Activated T-cell treated with anti-CD3 and anti-CD28 coated beads, Interleukin-2, amount 50 U/mL, for 72 hours (primary cell): ENCODE results near the gene IFITM2. TPM values are rescaled to one million over a fixed set of nuclear protein-coding genes. Genes with fewer than 3 reads are reported as not detected.

ENCODE experiments used
- ATAC-seq, 2 donors: fragments of 150-1000 bp; cut with Tn5 transposase; replicated peaks in 1 of 2; 2 replicates each; pipeline ENCODE4 v1.10.0; 2021; ENCODE audit warnings: moderate library complexity in 2 of 2, mild to moderate bottlenecking in 1 of 2
- DNase-seq, 2 donors: peaks; one replicate each; pipeline ENCODE4 v3.0.0; 2021 to 2022; ENCODE audit warnings: mixed read lengths in 1 of 2
- H3K27ac Mint-ChIP-seq: one replicate; pipeline ENCODE4 v1.8.0; 2022; ENCODE audit warnings: mild to moderate bottlenecking, moderate library complexity, mixed read lengths
- H3K27me3 Mint-ChIP-seq: one replicate; pipeline ENCODE4 v1.8.0; 2022; ENCODE audit warnings: low read depth, mixed read lengths
- H3K36me3 Mint-ChIP-seq, 2 donors: one replicate each; pipeline ENCODE4 v1.8.0; 2022; ENCODE audit warnings: mixed read lengths in 2 of 2, mild to moderate bottlenecking in 1 of 2; ENCODE audit not compliant: insufficient read depth in 2 of 2
- H3K4me1 Mint-ChIP-seq: one replicate; pipeline ENCODE4 v1.8.0; 2022; ENCODE audit warnings: low read depth, mixed read lengths
- H3K4me3 Mint-ChIP-seq, 2 donors: one replicate each; pipeline ENCODE4 v1.8.0; 2022; ENCODE audit warnings: mild to moderate bottlenecking in 2 of 2, mixed read lengths in 2 of 2, moderate library complexity in 2 of 2
- H3K9me3 Mint-ChIP-seq, 2 donors: one replicate each; pipeline ENCODE4 v1.8.0; 2022; ENCODE audit warnings: mixed read lengths in 2 of 2
- total RNA-seq, 2 donors: library from RNA; stranded (reverse); gene quantifications; one replicate each; pipeline ENCODE4 v1.2.3, GENCODE V29; 2022

Gene IFITM2
- total RNA-seq, 2 donors from 2014 or later, result 542 to 639 TPM

DNA sequence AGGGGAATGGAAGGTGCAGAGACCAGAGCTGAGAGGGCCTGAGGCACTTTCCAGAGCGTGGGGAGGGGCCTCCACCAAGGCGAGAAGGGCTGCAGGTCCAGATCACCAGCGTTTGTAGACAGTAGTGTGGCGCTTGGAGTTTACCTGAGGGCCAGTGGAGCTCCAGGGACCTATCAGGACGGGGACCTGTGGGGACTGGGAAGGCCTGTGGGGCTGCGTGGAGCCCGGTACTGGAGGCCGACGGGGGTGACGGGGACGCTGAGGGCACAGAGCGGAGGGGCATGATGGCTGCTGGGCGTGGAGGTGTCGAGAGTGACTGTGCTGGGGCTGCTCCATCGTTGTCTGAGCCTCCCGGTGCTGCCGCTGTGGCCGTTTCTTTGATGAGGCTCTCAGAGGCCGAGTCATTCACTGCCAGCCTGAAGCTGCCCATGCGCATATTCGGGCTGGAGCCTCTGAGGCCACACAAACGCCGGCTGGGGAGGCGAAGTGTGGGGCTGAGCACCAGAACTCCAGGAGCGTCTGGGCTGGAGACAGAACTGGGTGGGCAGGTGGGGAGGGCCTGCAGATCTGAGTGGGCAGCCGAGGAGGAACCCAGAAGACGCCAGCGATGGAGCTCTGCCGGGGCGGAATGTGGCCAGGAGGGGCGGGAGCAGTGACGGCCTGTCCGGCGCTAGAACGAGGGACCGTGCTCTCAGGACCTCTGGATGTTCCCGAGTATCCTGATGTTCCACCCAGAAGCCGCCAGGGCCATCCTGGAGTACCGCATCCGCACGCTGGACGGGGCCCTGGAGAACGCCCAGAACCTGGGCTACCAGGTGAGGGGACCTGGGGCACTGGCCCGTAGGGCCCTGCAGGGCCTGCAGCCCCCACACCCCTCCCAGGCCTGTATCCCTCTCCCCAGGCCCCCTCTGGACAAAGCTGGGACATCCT lies 16.1 kb upstream of the IFITM2 start:
- Mint-ChIP-seq H3K36me3 (peaks cover 7 to 16% of the 10 kb centered on the region in 2 donors), H3K27ac (no peak overlapping the region), H3K9me3 (no peaks in the 10 kb centered on the region), H3K4me1 (peaks cover 29% of the 10 kb centered on the region), H3K4me3 (peak overlapping the region; percentile 48 to 89), H3K27me3 (no peaks in the 10 kb centered on the region)
- DNase-seq (peak in 1 of 2 donors; percentile 3), ATAC-seq (no peak)

DNA sequence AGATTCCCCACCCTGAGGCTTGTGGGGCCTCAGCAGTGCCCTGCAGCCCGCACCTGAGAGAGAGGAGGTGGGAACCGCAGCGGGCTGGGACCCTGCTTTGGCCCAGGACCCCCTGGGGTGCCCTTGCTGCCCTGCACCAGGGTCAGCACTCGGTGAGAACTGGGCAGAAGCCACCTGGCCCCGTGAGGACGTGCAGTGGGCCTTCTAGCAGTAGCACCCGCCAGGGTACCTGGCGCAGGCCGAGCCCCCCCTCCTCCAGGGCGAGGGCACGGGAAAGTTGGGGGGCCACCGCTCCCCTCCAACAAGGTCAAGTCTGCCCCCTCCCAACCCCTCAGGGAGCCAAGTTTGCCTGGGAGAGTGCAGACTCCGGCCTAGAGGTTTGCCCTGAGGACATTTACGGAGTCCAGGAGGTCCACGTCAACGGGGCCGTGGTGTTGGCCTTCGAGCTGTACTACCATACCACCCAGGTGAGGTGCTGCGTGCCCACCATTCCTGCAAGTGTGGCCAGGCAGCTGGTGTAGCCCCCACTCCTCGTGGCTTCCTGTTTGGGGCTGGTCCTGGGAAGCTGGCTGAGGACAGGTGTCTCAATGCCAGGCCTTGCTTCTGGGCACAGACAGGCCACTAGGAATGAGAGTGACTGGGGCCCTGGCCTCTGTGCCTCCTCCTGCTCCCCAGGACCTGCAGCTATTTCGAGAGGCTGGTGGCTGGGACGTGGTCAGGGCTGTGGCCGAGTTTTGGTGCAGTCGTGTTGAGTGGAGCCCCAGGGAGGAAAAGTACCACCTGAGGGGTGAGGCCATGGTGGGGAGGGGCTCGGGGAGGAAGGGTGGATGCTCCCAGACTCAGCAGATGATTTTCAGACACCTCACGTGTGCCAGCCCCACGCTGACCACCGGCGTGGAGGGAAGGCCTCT lies 15.2 kb upstream of the IFITM2 start:
- ATAC-seq, result no peak
- no peaks in the 10 kb centered on the region for H3K9me3 Mint-ChIP-seq
- no peak overlapping the region for H3K27ac Mint-ChIP-seq
- H3K4me3 Mint-ChIP-seq, result no peak overlapping the region
- H3K27me3 Mint-ChIP-seq, result no peaks in the 10 kb centered on the region
- H3K4me1 Mint-ChIP-seq, result peaks cover 28% of the 10 kb centered on the region
- H3K36me3 Mint-ChIP-seq, result peaks cover 7 to 16% of the 10 kb centered on the region in 2 donors
- no peak for DNase-seq

DNA sequence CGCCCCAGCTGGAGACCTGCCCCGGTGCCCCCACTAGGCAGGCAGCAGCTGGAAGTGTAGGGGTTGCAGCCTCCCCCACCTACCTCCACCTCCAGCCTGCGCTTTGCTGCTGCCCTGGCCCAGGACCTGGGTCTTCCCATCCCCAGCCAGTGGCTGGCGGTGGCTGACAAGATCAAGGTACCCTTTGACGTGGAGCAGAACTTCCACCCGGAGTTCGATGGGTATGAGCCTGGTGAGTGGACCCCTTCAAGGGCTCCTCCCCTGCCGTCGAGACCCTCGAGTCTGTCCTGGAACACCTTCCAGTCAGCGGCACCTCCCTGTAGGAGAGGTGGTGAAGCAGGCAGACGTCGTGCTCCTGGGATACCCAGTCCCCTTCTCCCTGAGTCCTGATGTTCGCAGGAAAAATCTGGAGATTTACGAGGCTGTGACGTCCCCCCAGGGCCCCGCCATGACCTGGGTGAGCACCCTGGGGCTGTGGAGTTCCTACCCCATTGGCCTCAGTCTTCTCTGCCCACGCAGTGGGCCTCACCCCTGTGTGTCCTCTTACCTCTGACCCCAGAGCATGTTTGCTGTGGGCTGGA lies 14.3 kb upstream of the IFITM2 start:
- H3K9me3 Mint-ChIP-seq, result no peaks in the 10 kb centered on the region
- H3K4me3 Mint-ChIP-seq, result no peak overlapping the region
- no peaks in the 10 kb centered on the region for H3K27me3 Mint-ChIP-seq
- H3K27ac Mint-ChIP-seq, result no peak overlapping the region
- ATAC-seq (no peak), DNase-seq (no peak)
- H3K4me1 Mint-ChIP-seq, result peaks cover 37% of the 10 kb centered on the region
- H3K36me3 Mint-ChIP-seq, result peaks cover 3 to 10% of the 10 kb centered on the region in 2 donors

DNA sequence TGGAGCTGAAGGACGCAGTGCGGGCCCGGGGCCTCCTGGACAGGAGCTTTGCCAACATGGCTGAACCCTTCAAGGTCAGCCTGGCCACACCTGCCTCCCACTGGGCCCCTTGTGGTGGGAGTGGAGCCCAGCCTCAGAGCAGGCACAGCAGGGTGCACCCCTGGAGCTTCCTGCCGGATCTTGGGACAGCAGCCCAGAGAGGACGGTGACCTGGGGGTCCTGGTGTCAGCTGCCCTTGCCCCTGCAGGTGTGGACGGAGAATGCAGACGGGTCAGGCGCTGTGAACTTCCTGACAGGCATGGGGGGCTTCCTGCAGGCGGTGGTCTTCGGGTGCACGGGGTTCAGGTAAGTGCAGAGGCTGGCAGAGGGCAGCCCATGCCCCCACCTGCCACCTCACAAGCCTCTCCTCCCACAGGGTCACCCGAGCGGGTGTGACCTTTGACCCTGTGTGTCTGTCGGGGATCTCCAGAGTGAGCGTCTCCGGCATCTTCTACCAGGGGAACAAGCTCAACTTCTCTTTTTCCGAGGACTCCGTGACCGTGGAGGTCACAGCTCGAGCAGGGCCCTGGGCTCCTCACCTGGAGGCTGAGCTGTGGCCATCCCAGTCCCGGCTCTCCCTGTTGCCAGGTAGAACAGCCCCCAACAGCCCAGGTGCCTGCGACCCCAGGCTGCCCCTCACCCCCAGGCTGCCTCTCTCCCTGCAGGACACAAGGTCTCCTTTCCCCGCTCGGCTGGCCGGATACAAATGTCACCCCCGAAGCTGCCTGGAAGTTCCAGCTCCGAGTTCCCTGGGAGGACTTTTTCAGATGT lies 13.6 kb upstream of the IFITM2 start:
- peaks cover 3 to 10% of the 10 kb centered on the region in 2 donors for H3K36me3 Mint-ChIP-seq

DNA sequence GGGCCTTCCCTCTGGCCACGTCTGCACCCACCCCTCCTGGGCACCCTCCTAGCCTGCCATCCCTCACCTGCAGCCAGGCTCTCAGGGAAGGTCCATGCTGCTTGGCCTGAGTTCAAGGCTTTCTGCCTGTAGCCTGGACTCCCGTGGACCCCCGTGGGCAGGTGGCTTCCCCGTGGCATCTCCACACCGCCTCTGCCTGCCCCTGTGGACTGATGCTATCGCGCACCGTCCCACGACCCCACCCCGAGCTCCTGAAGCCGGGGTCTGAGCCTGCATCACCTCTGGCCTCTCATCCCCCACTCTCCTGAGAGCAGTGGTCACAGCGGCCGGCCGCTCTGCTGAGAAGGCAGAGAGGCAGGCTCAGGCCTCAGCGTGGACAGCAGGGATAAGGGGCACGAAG lies 12.8 kb upstream of the IFITM2 start:
- no peak overlapping the region for H3K4me3 Mint-ChIP-seq
- H3K4me1 Mint-ChIP-seq, result peaks cover 37% of the 10 kb centered on the region
- no peaks in the 10 kb centered on the region for H3K9me3 Mint-ChIP-seq
- H3K36me3 Mint-ChIP-seq, result peaks cover 3 to 9% of the 10 kb centered on the region in 2 donors
- no peak for ATAC-seq
- DNase-seq, result no peak
- H3K27me3 Mint-ChIP-seq, result no peaks in the 10 kb centered on the region
- H3K27ac Mint-ChIP-seq, result no peak overlapping the region

More for the DNA sequence above, 13.6 kb upstream of the IFITM2 start:
- Mint-ChIP-seq H3K4me3 (no peak overlapping the region), H3K27ac (no peak overlapping the region), H3K27me3 (no peaks in the 10 kb centered on the region), H3K4me1 (peaks cover 40% of the 10 kb centered on the region), H3K9me3 (no peaks in the 10 kb centered on the region)
- DNase-seq (no peak), ATAC-seq (no peak)

DNA sequence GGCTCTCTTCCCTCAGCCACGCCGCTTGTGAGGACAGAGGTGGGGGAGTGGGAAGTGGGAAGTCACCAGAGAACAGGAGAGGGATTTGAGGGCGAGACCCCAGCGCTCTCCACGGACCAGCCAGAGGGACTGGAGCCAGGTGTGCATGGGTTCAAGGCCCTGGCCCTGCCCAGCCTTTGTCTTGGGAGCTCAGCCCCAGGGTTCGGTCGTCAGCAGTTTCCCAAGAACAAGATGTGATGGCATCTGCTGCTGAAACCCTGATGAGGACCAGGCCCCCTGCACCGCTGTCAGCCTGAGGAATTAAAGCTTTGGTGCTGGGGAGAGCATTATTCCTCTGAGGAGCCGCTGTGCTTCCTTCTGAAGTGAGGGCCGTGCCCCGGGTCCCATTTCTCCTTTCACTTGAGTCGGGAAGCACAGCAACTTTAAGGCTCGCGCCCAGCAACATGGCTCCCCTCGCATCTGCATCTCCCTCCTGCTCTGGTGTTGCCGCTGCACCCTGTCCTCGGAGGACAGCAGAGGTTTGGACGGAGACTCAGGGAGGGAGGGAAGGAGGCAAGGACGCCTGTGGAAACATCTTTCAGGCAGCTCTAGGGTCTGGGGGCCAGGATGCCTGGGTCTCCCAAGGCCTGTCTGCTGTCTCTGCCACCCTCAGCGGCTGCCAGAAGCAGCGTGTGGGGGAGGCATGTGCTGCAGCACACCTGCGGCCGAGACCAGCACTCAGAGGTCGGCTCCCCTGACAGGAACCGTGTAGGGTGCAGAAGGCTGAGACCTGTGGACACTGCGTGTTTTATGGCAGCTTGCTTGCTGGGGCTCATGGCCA lies 12.1 kb upstream of the IFITM2 start:
- peaks cover 6% of the 10 kb centered on the region for H3K27me3 Mint-ChIP-seq
- H3K4me3 Mint-ChIP-seq, result no peak overlapping the region
- no peaks in the 10 kb centered on the region for H3K9me3 Mint-ChIP-seq
- no peak overlapping the region for H3K27ac Mint-ChIP-seq
- ATAC-seq (no peak), DNase-seq (no peak)
- peaks cover 3 to 7% of the 10 kb centered on the region in 2 donors for H3K36me3 Mint-ChIP-seq
- H3K4me1 Mint-ChIP-seq, result peaks cover 36% of the 10 kb centered on the region

DNA sequence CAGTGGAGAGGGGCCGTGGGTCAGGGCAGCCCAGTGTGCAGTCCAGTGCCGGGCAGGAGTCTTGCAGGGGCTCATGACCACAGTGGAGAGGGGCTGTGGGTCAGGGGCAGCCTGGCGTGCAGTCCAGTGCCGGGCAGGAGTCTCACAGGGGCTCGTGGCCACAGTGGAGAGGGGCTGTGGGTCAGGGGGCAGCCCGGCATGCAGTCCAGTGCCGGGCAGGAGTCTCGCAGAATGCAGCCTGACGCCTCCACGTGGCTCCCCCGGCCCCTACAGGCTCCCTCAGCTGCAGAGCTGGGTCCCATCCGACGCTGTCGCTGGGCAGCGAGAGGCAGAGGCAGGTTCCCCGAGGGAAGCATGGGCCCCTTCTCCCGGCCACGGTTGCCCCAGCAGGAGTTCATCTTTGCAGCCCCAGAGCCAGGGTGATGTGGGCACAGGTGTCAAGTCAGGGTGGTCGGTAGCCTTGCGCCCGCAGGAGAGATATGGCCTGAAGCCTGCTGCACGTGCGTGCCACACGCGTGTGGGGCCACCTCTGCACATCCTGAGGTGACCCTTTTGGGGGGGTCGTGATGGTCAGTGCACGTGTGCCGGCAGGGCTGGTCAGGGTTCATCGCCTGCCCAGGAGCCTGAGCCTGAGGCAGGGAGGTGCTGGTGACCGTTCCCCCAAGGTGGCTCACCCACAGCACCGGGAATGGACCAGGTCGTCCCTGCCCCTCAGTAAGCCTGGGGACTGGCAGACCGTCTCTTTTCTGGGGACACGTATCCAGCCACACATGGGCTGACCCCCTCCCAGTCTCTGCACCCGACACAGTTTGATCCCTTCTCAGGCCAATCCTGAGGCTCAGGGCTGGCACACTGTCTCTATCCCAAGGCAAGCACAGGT lies 11.2 kb upstream of the IFITM2 start:
- H3K4me3 Mint-ChIP-seq, result no peak overlapping the region
- H3K27ac Mint-ChIP-seq, result no peak overlapping the region
- ATAC-seq (peak in 1 of 2 donors; percentile 10), DNase-seq (peak in 1 of 2 donors; percentile 10)
- peaks cover 0 to 2% of the 10 kb centered on the region in 2 donors for H3K36me3 Mint-ChIP-seq
- no peaks in the 10 kb centered on the region for H3K9me3 Mint-ChIP-seq
- H3K27me3 Mint-ChIP-seq, result peaks cover 14% of the 10 kb centered on the region
- H3K4me1 Mint-ChIP-seq, result peaks cover 35% of the 10 kb centered on the region

DNA sequence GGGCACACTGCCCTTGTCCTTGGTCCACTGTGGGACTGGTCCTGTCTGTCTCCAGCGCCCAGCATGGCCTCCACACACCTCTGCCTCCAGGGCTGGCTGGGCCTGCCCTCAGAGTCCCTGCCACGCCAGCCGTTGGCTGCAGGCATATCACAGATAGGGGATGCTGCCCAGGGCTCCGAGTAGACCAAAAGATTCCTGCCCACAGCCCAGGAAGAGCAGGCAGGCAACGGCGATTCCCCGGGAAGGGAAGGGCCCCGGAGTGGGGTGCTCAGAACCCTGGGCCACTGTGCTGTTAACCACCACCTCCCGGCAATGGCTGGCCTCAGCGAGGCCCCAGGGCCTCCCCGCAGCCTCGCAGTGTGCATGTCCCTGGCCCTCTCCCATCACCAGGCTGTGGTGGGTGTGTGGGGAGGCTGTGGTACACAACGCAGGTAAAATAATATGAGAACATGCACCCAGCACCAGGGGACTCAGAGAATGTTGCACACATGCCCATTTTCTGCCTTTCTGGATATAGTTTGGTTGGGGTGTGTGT lies 10.5 kb upstream of the IFITM2 start:
- peak; percentile 13 to 49 for ATAC-seq
- DNase-seq, result peak in 1 of 2 donors; percentile 52
- Mint-ChIP-seq H3K4me1 (peaks cover 37% of the 10 kb centered on the region), H3K4me3 (peak overlapping the region in 1 of 2 donors; percentile 62), H3K27me3 (peaks cover 15% of the 10 kb centered on the region), H3K9me3 (no peaks in the 10 kb centered on the region), H3K27ac (no peak overlapping the region), H3K36me3 (no peaks in the 10 kb centered on the region)

DNA sequence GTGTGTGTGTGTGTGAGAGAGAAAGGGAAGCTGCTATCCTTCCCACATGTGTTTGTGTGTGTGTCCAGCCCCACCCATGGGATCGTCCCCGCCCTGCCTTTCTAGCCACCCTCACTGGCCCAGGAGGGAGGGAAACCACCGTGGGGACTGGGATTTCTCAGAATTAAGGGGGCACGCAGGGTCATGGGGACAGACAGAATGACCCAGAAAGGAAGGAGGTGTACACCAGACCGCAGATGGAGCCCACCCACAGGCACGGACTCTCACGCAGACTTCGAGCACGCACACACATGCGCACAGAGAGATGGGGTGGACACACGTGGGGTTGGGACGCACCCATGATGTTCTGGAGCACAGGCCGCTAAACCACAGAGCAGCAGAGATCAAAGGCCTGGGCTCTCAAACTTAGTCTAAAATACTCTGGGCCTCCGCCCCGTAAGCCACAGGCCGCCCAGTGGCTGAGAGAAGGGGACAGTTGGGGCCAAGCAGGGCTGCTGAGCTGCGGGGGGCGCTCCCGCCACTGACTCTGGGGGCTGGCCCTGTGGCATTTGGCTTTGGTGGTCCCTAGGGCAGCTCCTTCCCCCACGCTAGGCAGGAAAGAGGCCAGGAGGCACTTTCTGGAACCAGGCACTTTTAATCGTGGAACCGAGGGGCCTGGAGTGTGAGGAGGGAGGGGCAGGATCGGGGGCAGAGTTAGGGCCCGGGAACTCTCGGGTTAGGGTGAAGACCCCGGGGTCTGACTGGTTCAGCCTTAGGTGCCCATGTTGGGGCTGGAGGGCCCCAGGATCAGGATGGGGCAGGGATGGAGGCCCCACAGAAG lies 9.8 kb upstream of the IFITM2 start:
- ATAC-seq (peak in 1 of 2 donors; percentile 71), DNase-seq (peak in 1 of 2 donors; percentile 66)
- H3K27ac Mint-ChIP-seq, result no peak overlapping the region

DNA sequence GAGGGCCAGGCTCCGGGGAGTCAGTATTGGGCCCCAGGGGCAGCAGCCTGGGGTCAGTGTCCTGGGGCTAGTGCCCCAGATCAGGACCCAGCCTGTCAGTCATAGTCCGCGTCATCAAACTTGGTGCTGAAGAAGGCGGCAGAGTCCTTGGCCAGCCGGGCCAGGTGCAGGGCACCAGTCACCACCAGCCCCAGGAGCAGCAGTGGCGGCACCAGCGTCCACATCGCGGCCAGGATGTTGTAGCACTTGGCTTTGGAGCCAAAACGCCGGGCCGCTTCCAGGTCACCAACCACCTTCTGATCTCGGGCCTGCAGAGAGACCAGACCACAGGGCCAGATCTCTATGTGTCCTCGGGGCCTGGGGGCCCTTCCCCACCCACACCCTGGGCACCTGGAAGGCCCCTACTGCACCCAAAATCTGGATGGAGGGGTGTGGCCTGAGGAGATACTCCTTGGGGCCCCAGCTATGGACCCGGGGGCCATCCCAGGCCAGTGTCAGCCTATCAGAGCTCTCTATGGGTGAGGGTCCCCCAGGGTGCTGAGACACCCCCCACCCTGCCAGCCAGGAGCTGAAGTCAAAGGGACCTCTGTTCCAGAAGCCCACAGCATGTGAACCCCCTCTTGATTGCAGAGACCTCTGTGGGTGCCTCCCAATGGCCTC lies 9.1 kb upstream of the IFITM2 start:
- no peak overlapping the region for H3K27ac Mint-ChIP-seq
- no peaks in the 10 kb centered on the region for H3K9me3 Mint-ChIP-seq
- peaks cover 51% of the 10 kb centered on the region for H3K4me1 Mint-ChIP-seq
- H3K27me3 Mint-ChIP-seq, result peaks cover 15% of the 10 kb centered on the region
- ATAC-seq (peak in 1 of 2 donors; percentile 2), DNase-seq (peak in 1 of 2 donors; percentile 15)
- peak overlapping the region in 1 of 2 donors; percentile 62 for H3K4me3 Mint-ChIP-seq
- no peaks in the 10 kb centered on the region for H3K36me3 Mint-ChIP-seq

More for the DNA sequence above, 9.8 kb upstream of the IFITM2 start:
- Mint-ChIP-seq H3K4me3 (peak overlapping the region in 1 of 2 donors; percentile 62), H3K36me3 (no peaks in the 10 kb centered on the region), H3K9me3 (no peaks in the 10 kb centered on the region), H3K4me1 (peaks cover 43% of the 10 kb centered on the region), H3K27me3 (peaks cover 15% of the 10 kb centered on the region)
